ENCODE data around the gene ZCCHC10. TPM values are rescaled to one million over a fixed set of nuclear protein-coding genes. Genes with fewer than 3 reads are reported as not detected.
A peak's percentile ranks its signal among the peaks of the same experiment; 100 is the strongest.

The ZCCHC10 gene
- total RNA-seq (2014; rRNA removed; shearing (Covaris generic); ENCODE audit: low replicate concordance), result 20.5 and 32.5 TPM in 2 replicates

GRCh38 chr5:133025804-133026663, at the start of gene ZCCHC10:
TSS of gene ZCCHC10 (minus strand) at chr5:133026549. CDS start at chr5:133026537, 12 bp downstream.
- DNase-seq, result peak; percentile 95
- Histone ChIP-seq H3K9me3 (no peaks in the 10 kb centered on the region), H3K27me3 (no peaks in the 10 kb centered on the region), H3K36me3 (peaks cover 25% of the 10 kb centered on the region), H3K4me3 (peak within 1 kb of the TSS; percentile 99)

GRCh38 chr5:133075572-133076536, 49.5 kb upstream of the ZCCHC10 start:
- DNase-seq, result no peak
- Histone ChIP-seq H3K36me3 (peaks cover 77% of the 10 kb centered on the region), H3K9me3 (no peaks in the 10 kb centered on the region), H3K27me3 (no peaks in the 10 kb centered on the region), H3K4me3 (no peak overlapping the region)

- Histone ChIP-seq H3K4me3 (no peak overlapping the region), H3K27me3 (no peaks in the 10 kb centered on the region), H3K36me3 (peaks cover 92% of the 10 kb centered on the region), H3K9me3 (no peaks in the 10 kb centered on the region)
- DNase-seq, result no peak
Measured at GRCh38 chr5:133072021-133072420, 45.7 kb upstream of the ZCCHC10 start.

GRCh38 chr5:133066045-133066444, 39.7 kb upstream of the ZCCHC10 start:
- Histone ChIP-seq H3K4me3 (no peak overlapping the region), H3K36me3 (peaks cover 74% of the 10 kb centered on the region)

GRCh38 chr5:133065471-133065870, 39.1 kb upstream of the ZCCHC10 start:
- peaks cover 68% of the 10 kb centered on the region for H3K36me3 ChIP-seq
- no peak for DNase-seq
- no peak overlapping the region for H3K4me3 ChIP-seq
- no peaks in the 10 kb centered on the region for H3K9me3 ChIP-seq
- H3K27me3 ChIP-seq, result no peaks in the 10 kb centered on the region

More at GRCh38 chr5:133066045-133066444, 39.7 kb upstream of the ZCCHC10 start:
- no peaks in the 10 kb centered on the region for H3K9me3 ChIP-seq
- no peak for DNase-seq
- no peaks in the 10 kb centered on the region for H3K27me3 ChIP-seq

GRCh38 chr5:133063965-133064364, 37.6 kb upstream of the ZCCHC10 start:
- no peaks in the 10 kb centered on the region for H3K27me3 ChIP-seq
- no peak overlapping the region for H3K4me3 ChIP-seq
- peaks cover 53% of the 10 kb centered on the region for H3K36me3 ChIP-seq
- H3K9me3 ChIP-seq, result no peaks in the 10 kb centered on the region
- DNase-seq, result no peak

GRCh38 chr5:133062276-133062675, 35.9 kb upstream of the ZCCHC10 start:
- Histone ChIP-seq H3K27me3 (no peaks in the 10 kb centered on the region), H3K36me3 (peaks cover 44% of the 10 kb centered on the region), H3K9me3 (no peaks in the 10 kb centered on the region), H3K4me3 (no peak overlapping the region)
- no peak for DNase-seq

- Histone ChIP-seq H3K9me3 (no peaks in the 10 kb centered on the region), H3K36me3 (peaks cover 34% of the 10 kb centered on the region), H3K4me3 (no peak overlapping the region), H3K27me3 (no peaks in the 10 kb centered on the region)
- DNase-seq, result no peak
Measured at GRCh38 chr5:133059621-133060020, 33.3 kb upstream of the ZCCHC10 start.

GRCh38 chr5:133056891-133057290, 30.5 kb upstream of the ZCCHC10 start:
- no peak for DNase-seq
- Histone ChIP-seq H3K36me3 (peaks cover 45% of the 10 kb centered on the region), H3K27me3 (no peaks in the 10 kb centered on the region), H3K4me3 (no peak overlapping the region), H3K9me3 (no peaks in the 10 kb centered on the region)

GRCh38 chr5:133054697-133055471, 28.5 kb upstream of the ZCCHC10 start:
- no peak for DNase-seq
- Histone ChIP-seq H3K9me3 (no peaks in the 10 kb centered on the region), H3K4me3 (no peak overlapping the region), H3K27me3 (no peaks in the 10 kb centered on the region), H3K36me3 (peaks cover 42% of the 10 kb centered on the region)

GRCh38 chr5:133053448-133053847, 27.1 kb upstream of the ZCCHC10 start:
- H3K9me3 ChIP-seq, result no peaks in the 10 kb centered on the region
- H3K36me3 ChIP-seq, result peaks cover 42% of the 10 kb centered on the region
- no peak for DNase-seq
- no peaks in the 10 kb centered on the region for H3K27me3 ChIP-seq
- H3K4me3 ChIP-seq, result peak overlapping the region; percentile 95

GRCh38 chr5:133052317-133053175, 26.2 kb upstream of the ZCCHC10 start:
- peak; percentile 80 for DNase-seq
- H3K9me3 ChIP-seq, result peaks cover 2% of the 10 kb centered on the region; the same call in 1 of the 2 replicates
- peaks cover 37% of the 10 kb centered on the region for H3K36me3 ChIP-seq
- H3K4me3 ChIP-seq, result peak overlapping the region; percentile 95
- H3K27me3 ChIP-seq, result no peaks in the 10 kb centered on the region

GRCh38 chr5:133051542-133052316, 25.4 kb upstream of the ZCCHC10 start, which contains the start of gene HSPA4:
TSS of gene HSPA4 (plus strand) at chr5:133052013. CDS start at chr5:133052251, 238 bp downstream.
- peaks cover 34% of the 10 kb centered on the region for H3K36me3 ChIP-seq
- peaks cover 2% of the 10 kb centered on the region; the same call in 1 of the 2 replicates for H3K9me3 ChIP-seq
- H3K27me3 ChIP-seq, result no peaks in the 10 kb centered on the region
- peak within 1 kb of the TSS; percentile 95 for H3K4me3 ChIP-seq
- peak; percentile 99 for DNase-seq

- DNase-seq, result no peak
- H3K9me3 ChIP-seq, result peaks cover 2% of the 10 kb centered on the region; the same call in 1 of the 2 replicates
- peak overlapping the region; percentile 95 for H3K4me3 ChIP-seq
- peaks cover 29% of the 10 kb centered on the region for H3K36me3 ChIP-seq
- no peaks in the 10 kb centered on the region for H3K27me3 ChIP-seq
Measured at GRCh38 chr5:133051061-133051541, 24.8 kb upstream of the ZCCHC10 start.

Measured in MG63 (cell line).